ENCODE data around the gene ZNF426.
"Not testable (repeated sequence)": the region's sequence is repeated elsewhere in the genome, so short reads cannot be mapped to it uniquely, and the experiment has no call there.

The ZNF426 gene

GRCh38 chr19:9552536-9553274 is 14.3 kb upstream of the ZNF426 start:
- H3K4me3 ChIP-seq (ENCODE audit: low read length), result no peak overlapping the region
- no peak overlapping the region for H2AFZ ChIP-seq (ENCODE audit: low read depth, low read length)
- no peak overlapping the region for H3K9ac ChIP-seq (ENCODE audit: low read length)
- H3K27me3 ChIP-seq (ENCODE audit: low read depth, low read length), result no peaks in the 10 kb centered on the region
- H3K4me2 ChIP-seq (ENCODE audit: low read length), result no peak overlapping the region
- no peaks in the 10 kb centered on the region for H3K79me2 ChIP-seq (ENCODE audit: low read length)
- TF ChIP-seq EZH2phosphoT487 (IDR thresholded peaks at IDR 0.05; ENCODE audit: low read depth) (no peak), CTCF (IDR thresholded peaks at IDR 0.05; ENCODE audit: low read depth, low read length) (no peak)
- no peaks in the 10 kb centered on the region for H3K9me3 ChIP-seq (ENCODE audit: insufficient read depth, low read length)
- peaks cover 40% of the 10 kb centered on the region for H3K36me3 ChIP-seq (replicated peaks; ENCODE audit: low read depth, low read length)
- H4K20me1 ChIP-seq (ENCODE audit: insufficient read depth, low read length), result no peaks in the 10 kb centered on the region
- H3K27ac ChIP-seq (ENCODE audit: low read length), result no peak overlapping the region
- H3K4me1 ChIP-seq (ENCODE audit: low read length), result no peaks in the 10 kb centered on the region

- Histone ChIP-seq H3K27ac (ENCODE audit: low read length) (no peak overlapping the region), H4K20me1 (ENCODE audit: insufficient read depth, low read length) (no peaks in the 10 kb centered on the region), H3K27me3 (ENCODE audit: low read depth, low read length) (no peaks in the 10 kb centered on the region), H3K79me2 (ENCODE audit: low read length) (no peaks in the 10 kb centered on the region), H3K9me3 (ENCODE audit: insufficient read depth, low read length) (no peaks in the 10 kb centered on the region), H2AFZ (ENCODE audit: low read depth, low read length) (no peak overlapping the region), H3K4me2 (ENCODE audit: low read length) (no peak overlapping the region), H3K9ac (ENCODE audit: low read length) (no peak overlapping the region), H3K4me3 (ENCODE audit: low read length) (no peak overlapping the region), H3K4me1 (ENCODE audit: low read length) (no peaks in the 10 kb centered on the region), H3K36me3 (replicated peaks; ENCODE audit: low read depth, low read length) (peaks cover 13% of the 10 kb centered on the region)
- TF ChIP-seq EZH2phosphoT487 (IDR thresholded peaks at IDR 0.05; ENCODE audit: low read depth) (no peak), CTCF (IDR thresholded peaks at IDR 0.05; ENCODE audit: low read depth, low read length) (no peak)
Measured at GRCh38 chr19:9547870-9548269, 9.4 kb upstream of the ZNF426 start.

- not testable (repeated sequence) for H3K27ac ChIP-seq (ENCODE audit: low read length); H2AFZ ChIP-seq (ENCODE audit: low read depth, low read length); H3K9ac ChIP-seq (ENCODE audit: low read length); H3K4me2 ChIP-seq (ENCODE audit: low read length); H3K4me1 ChIP-seq (ENCODE audit: low read length); H3K4me3 ChIP-seq (ENCODE audit: low read length); H3K27me3 ChIP-seq (ENCODE audit: low read depth, low read length); H3K9me3 ChIP-seq (ENCODE audit: insufficient read depth, low read length); H3K36me3 ChIP-seq (replicated peaks; ENCODE audit: low read depth, low read length); H4K20me1 ChIP-seq (ENCODE audit: insufficient read depth, low read length)
- H3K79me2 ChIP-seq (ENCODE audit: low read length), result peaks cover 21% of the 10 kb centered on the region
Measured at GRCh38 chr19:9541281-9541680, 2.8 kb upstream of the ZNF426 start.

GRCh38 chr19:9539921-9540320 is 1.5 kb upstream of the ZNF426 start:
- H3K27ac ChIP-seq (ENCODE audit: low read length); H3K27me3 ChIP-seq (ENCODE audit: low read depth, low read length); H3K9ac ChIP-seq (ENCODE audit: low read length); H3K4me1 ChIP-seq (ENCODE audit: low read length); H3K4me3 ChIP-seq (ENCODE audit: low read length); H4K20me1 ChIP-seq (ENCODE audit: insufficient read depth, low read length); H2AFZ ChIP-seq (ENCODE audit: low read depth, low read length); H3K9me3 ChIP-seq (ENCODE audit: insufficient read depth, low read length); H3K4me2 ChIP-seq (ENCODE audit: low read length): not testable (repeated sequence)
- Histone ChIP-seq H3K36me3 (replicated peaks; ENCODE audit: low read depth, low read length) (peaks cover 18% of the 10 kb centered on the region), H3K79me2 (ENCODE audit: low read length) (peaks cover 27% of the 10 kb centered on the region)

- not testable (repeated sequence) for H3K9me3 ChIP-seq (ENCODE audit: insufficient read depth, low read length); H4K20me1 ChIP-seq (ENCODE audit: insufficient read depth, low read length); H3K9ac ChIP-seq (ENCODE audit: low read length); H3K27me3 ChIP-seq (ENCODE audit: low read depth, low read length); H3K4me1 ChIP-seq (ENCODE audit: low read length); H3K27ac ChIP-seq (ENCODE audit: low read length); H2AFZ ChIP-seq (ENCODE audit: low read depth, low read length)
- peak overlapping the region; percentile 68 for H3K4me2 ChIP-seq (ENCODE audit: low read length)
- peaks cover 27% of the 10 kb centered on the region for H3K79me2 ChIP-seq (ENCODE audit: low read length)
- H3K36me3 ChIP-seq (replicated peaks; ENCODE audit: low read depth, low read length), result peaks cover 25% of the 10 kb centered on the region
- H3K4me3 ChIP-seq (ENCODE audit: low read length), result peak overlapping the region; percentile 92
Measured at GRCh38 chr19:9539201-9539600, 756 bp upstream of the ZNF426 start.

Measured in OCI-LY3 (cell line).